HG02642 (cell line): ENCODE measurements around the gene C14orf180.

Experiments
- ATAC-seq: cut with Tn5 transposase; IDR thresholded peaks from one replicate; pipeline ENCODE4 v1.9.1; 2021; ENCODE audit warnings: mild to moderate bottlenecking; ENCODE audit not compliant: unreplicated experiment, poor library complexity

C14orf180 gene

GRCh38 chr14:104638927-104639450, 59.4 kb downstream of the C14orf180 start:
- ATAC-seq = no peak

- no peak for ATAC-seq
Measured at GRCh38 chr14:104639471-104639870, 59.9 kb downstream of the C14orf180 start.
